HG02970 (cell line): ENCODE data around the gene DUSP11.
"Not testable (repeated sequence)": the region's sequence is repeated elsewhere in the genome, so short reads cannot be mapped to it uniquely, and the experiment has no call there.

ENCODE experiments used
- ATAC-seq: cut with Tn5 transposase; IDR thresholded peaks from one replicate; pipeline ENCODE4 v1.9.1; 2021; ENCODE audit warnings: mild to moderate bottlenecking, moderate library complexity, moderate number of reproducible peaks; ENCODE audit not compliant: unreplicated experiment, low FRiP score

DUSP11 gene

GRCh38 chr2:73779467-73780236 is at the start of gene DUSP11:
Gene DUSP11, minus strand, starts transcription at chr2:73780103. Its CDS starts 129 bp downstream, at chr2:73779974.
- ATAC-seq = peak; percentile 97

GRCh38 chr2:73828818-73829570 is 49.1 kb upstream of the DUSP11 start, which contains the start of gene STAMBP:
Gene STAMBP, plus strand, starts transcription at chr2:73828961. Its CDS starts 1,896 bp downstream, at chr2:73830857.
- peak; percentile 82 for ATAC-seq

- ATAC-seq = no peak
Measured at GRCh38 chr2:73828389-73828817, 48.5 kb upstream of the DUSP11 start.

GRCh38 chr2:73827660-73828388 is 47.9 kb upstream of the DUSP11 start:
- no peak for ATAC-seq

- ATAC-seq = no peak
Measured at GRCh38 chr2:73827018-73827417, 47.1 kb upstream of the DUSP11 start.

- no peak for ATAC-seq
Measured at GRCh38 chr2:73825408-73825807, 45.5 kb upstream of the DUSP11 start.

- no peak for ATAC-seq
Measured at GRCh38 chr2:73823916-73824523, 44.1 kb upstream of the DUSP11 start.

GRCh38 chr2:73823416-73823815 is 43.5 kb upstream of the DUSP11 start:
- no peak for ATAC-seq

GRCh38 chr2:73822991-73823390 is 43.1 kb upstream of the DUSP11 start:
- ATAC-seq = no peak

- ATAC-seq = no peak
Measured at GRCh38 chr2:73822276-73822675, 42.4 kb upstream of the DUSP11 start.

- ATAC-seq = no peak
Measured at GRCh38 chr2:73821669-73822068, 41.8 kb upstream of the DUSP11 start.

GRCh38 chr2:73821227-73821626 is 41.3 kb upstream of the DUSP11 start:
- no peak for ATAC-seq

GRCh38 chr2:73818296-73818695 is 38.4 kb upstream of the DUSP11 start:
- ATAC-seq = no peak

- ATAC-seq = no peak
Measured at GRCh38 chr2:73812635-73813034, 32.7 kb upstream of the DUSP11 start.

GRCh38 chr2:73811878-73812277 is 32.0 kb upstream of the DUSP11 start:
- ATAC-seq = no peak

GRCh38 chr2:73783883-73784282 is 4.0 kb upstream of the DUSP11 start, which contains the start of gene C2orf78:
Gene C2orf78, plus strand, starts transcription at chr2:73784183. Its CDS starts 127 bp downstream, at chr2:73784310.
- ATAC-seq = not testable (repeated sequence)

- not testable (repeated sequence) for ATAC-seq
Measured at GRCh38 chr2:73783402-73783801, 3.5 kb upstream of the DUSP11 start.

- peak; percentile 14 for ATAC-seq
Measured at GRCh38 chr2:73780237-73780582, 307 bp upstream of the DUSP11 start.

- not testable (repeated sequence) for ATAC-seq
Measured at GRCh38 chr2:73778867-73779466, 936 bp downstream of the DUSP11 start.
